SU-DHL-6 (cell line): ENCODE data around the gene C3orf70.

Source experiments
- CTCF ChIP-seq: fragments of 200-600 bp; sonication (generic); IDR thresholded peaks from one replicate; pipeline ENCODE4 v1.5.1; 2017; ENCODE audit warnings: antibody characterized with exemption, mild to moderate bottlenecking, low read length, moderate library complexity; ENCODE audit not compliant: insufficient read depth, poor library complexity, severe bottlenecking
- EZH2phosphoT487 ChIP-seq: fragments of 200-600 bp; sonication (generic), shearing (Covaris generic); conservative IDR thresholded peaks from 2 replicates; pipeline ENCODE4 v1.6.1; 2018; ENCODE audit warnings: mild to moderate bottlenecking, antibody characterized with exemption, low read length, moderate library complexity, mixed read lengths

GRCh38 chr3:185056908-185057307, 96.0 kb downstream of the C3orf70 start:
- TF ChIP-seq CTCF: no peak
- no peak for TF ChIP-seq EZH2phosphoT487
